Cardiac muscle cell (in vitro differentiated cells and primary cell): ENCODE measurements around the gene PLD4. TPM values are rescaled to one million over a fixed set of nuclear protein-coding genes. Genes with fewer than 3 reads are reported as not detected.

Source experiments
- DNase-seq, 2 donors: peaks; one replicate each; pipeline versions ENCODE4 v3.0.0 to v3.0.0-alpha.2; 2010 to 2017; ENCODE audit warnings: low read depth in 1 of 2, low spot score in 1 of 2
- H3K27ac ChIP-seq: fragments of 200-600 bp; sonication (generic); 2 replicates; pipeline ENCODE4 v1.5.1; 2016
- H3K27me3 ChIP-seq: fragments of 200-600 bp; sonication (generic); 2 replicates; pipeline ENCODE4 v1.6.0; 2016; ENCODE audit warnings: control low read depth
- H3K36me3 ChIP-seq: fragments of 200-600 bp; sonication (generic); 2 replicates; pipeline ENCODE4 v1.5.1; 2016; ENCODE audit warnings: control low read depth
- H3K4me1 ChIP-seq: fragments of 200-600 bp; sonication (generic); 2 replicates; pipeline ENCODE4 v1.8.1; 2017; ENCODE audit warnings: low read depth, mild to moderate bottlenecking, mixed run types
- H3K4me3 ChIP-seq: fragments of 200-600 bp; sonication (generic); 2 replicates; pipeline ENCODE4 v1.5.1; 2016; ENCODE audit warnings: mild to moderate bottlenecking
- H3K9me3 ChIP-seq: fragments of 200-600 bp; sonication (generic); 2 replicates; pipeline ENCODE4 v1.5.1; 2017; ENCODE audit warnings: low read depth, mild to moderate bottlenecking, control low read depth
- polyA plus RNA-seq: library from polyadenylated mRNA; unstranded; fragments of >200 nt; fragmentation: Nextera tagmentation; extraction: Ambion mirVana; gene quantifications from 2 replicates; pipeline ENCODE4 v1.2.1, GENCODE V29; 2016
- total RNA-seq: library from RNA; depleted of rRNA; stranded (reverse); fragments of >200 nt; gene quantifications from 2 replicates; pipeline ENCODE4 v1.2.3, GENCODE V29; 2016
- TF ChIP-seq, protein P1 (sequence below): IDR thresholded peaks from 2 replicates; pipeline ENCODE4 v1.5.1; 2012; ENCODE audit warnings: low read depth, mild to moderate bottlenecking, low read length

The PLD4 gene
- total and polyA plus RNA-seq, 2 experiments from 2014 or later, result 0.07 to 0.54 TPM

DNA sequence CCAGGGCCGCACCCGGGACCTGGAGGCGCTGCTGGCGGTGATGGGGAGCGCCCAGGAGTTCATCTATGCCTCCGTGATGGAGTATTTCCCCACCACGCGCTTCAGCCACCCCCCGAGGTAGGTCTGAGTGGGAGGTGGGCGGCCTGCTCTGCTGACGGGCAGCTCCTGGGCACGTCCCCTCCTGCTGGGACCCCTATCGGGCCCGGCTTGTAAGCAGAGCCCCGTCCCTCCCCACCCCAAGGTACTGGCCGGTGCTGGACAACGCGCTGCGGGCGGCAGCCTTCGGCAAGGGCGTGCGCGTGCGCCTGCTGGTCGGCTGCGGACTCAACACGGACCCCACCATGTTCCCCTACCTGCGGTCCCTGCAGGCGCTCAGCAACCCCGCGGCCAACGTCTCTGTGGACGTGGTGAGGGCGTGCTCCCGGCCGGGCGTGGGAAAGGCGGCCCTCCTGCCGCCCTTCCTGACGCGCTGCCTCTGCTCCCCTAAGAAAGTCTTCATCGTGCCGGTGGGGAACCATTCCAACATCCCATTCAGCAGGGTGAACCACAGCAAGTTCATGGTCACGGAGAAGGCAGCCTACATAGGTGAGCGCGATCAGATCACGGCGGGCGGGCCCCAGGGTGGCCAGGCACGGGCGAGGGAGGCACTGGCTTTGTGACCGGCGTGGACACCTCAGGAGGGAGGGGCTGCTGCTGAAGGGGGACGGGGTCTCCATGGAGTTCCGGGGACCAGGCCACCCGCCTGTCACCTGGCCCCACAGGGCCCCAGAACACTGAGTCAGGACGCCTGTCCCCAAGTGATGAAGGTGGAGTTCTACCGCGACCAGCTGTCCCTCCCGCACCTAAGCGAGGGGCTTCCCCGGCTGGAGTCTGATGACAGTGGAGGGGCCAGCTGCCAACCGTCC, 7.3 kb downstream of the PLD4 start:
- TF ChIP-seq, protein P1, sequence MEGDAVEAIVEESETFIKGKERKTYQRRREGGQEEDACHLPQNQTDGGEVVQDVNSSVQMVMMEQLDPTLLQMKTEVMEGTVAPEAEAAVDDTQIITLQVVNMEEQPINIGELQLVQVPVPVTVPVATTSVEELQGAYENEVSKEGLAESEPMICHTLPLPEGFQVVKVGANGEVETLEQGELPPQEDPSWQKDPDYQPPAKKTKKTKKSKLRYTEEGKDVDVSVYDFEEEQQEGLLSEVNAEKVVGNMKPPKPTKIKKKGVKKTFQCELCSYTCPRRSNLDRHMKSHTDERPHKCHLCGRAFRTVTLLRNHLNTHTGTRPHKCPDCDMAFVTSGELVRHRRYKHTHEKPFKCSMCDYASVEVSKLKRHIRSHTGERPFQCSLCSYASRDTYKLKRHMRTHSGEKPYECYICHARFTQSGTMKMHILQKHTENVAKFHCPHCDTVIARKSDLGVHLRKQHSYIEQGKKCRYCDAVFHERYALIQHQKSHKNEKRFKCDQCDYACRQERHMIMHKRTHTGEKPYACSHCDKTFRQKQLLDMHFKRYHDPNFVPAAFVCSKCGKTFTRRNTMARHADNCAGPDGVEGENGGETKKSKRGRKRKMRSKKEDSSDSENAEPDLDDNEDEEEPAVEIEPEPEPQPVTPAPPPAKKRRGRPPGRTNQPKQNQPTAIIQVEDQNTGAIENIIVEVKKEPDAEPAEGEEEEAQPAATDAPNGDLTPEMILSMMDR, result no peak
- H3K27me3 ChIP-seq, result peaks cover 64% of the 10 kb centered on the region
- peaks cover 31% of the 10 kb centered on the region for H3K4me1 ChIP-seq
- no peaks in the 10 kb centered on the region for H3K9me3 ChIP-seq
- no peaks in the 10 kb centered on the region for H3K36me3 ChIP-seq
- no peak overlapping the region for H3K27ac ChIP-seq
- peak overlapping the region; percentile 38 for H3K4me3 ChIP-seq
- DNase-seq, result peak; percentile 6 to 47

DNA sequence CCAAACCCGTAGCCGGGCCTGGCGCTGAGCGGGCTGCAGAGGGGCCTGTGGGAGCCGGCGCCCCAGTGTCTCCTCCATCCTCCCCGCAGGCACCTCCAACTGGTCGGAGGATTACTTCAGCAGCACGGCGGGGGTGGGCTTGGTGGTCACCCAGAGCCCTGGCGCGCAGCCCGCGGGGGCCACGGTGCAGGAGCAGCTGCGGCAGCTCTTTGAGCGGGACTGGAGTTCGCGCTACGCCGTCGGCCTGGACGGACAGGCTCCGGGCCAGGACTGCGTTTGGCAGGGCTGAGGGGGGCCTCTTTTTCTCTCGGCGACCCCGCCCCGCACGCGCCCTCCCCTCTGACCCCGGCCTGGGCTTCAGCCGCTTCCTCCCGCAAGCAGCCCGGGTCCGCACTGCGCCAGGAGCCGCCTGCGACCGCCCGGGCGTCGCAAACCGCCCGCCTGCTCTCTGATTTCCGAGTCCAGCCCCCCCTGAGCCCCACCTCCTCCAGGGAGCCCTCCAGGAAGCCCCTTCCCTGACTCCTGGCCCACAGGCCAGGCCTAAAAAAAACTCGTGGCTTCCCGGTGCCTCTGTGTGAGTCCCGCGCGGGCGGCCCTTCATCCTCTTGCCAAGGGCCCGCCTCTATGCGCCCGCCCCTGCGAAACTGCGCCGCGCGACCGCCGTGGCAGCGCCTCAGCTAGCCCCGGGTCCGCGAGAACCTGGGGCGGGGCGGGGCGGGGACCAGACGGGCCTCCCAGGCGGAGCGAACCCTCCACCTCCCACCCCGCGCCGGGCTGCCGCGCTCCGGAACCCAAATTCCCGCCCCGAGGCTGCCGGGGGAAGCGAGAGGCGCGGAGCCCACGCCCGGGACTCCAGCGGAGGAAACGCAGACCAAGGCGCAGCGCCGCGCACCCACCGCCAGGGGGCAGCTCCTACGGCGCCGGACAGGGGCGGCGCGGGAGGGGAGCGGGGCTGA, 8.3 kb downstream of the PLD4 start:
- peak overlapping the region; percentile 38 for H3K4me3 ChIP-seq
- H3K36me3 ChIP-seq, result no peaks in the 10 kb centered on the region
- H3K9me3 ChIP-seq, result no peaks in the 10 kb centered on the region
- peaks cover 73% of the 10 kb centered on the region for H3K27me3 ChIP-seq
- DNase-seq, result peak; percentile 88 to 89
- peaks cover 22% of the 10 kb centered on the region for H3K4me1 ChIP-seq
- H3K27ac ChIP-seq, result no peak overlapping the region
- TF ChIP-seq, protein P1, result peak; percentile 66

DNA sequence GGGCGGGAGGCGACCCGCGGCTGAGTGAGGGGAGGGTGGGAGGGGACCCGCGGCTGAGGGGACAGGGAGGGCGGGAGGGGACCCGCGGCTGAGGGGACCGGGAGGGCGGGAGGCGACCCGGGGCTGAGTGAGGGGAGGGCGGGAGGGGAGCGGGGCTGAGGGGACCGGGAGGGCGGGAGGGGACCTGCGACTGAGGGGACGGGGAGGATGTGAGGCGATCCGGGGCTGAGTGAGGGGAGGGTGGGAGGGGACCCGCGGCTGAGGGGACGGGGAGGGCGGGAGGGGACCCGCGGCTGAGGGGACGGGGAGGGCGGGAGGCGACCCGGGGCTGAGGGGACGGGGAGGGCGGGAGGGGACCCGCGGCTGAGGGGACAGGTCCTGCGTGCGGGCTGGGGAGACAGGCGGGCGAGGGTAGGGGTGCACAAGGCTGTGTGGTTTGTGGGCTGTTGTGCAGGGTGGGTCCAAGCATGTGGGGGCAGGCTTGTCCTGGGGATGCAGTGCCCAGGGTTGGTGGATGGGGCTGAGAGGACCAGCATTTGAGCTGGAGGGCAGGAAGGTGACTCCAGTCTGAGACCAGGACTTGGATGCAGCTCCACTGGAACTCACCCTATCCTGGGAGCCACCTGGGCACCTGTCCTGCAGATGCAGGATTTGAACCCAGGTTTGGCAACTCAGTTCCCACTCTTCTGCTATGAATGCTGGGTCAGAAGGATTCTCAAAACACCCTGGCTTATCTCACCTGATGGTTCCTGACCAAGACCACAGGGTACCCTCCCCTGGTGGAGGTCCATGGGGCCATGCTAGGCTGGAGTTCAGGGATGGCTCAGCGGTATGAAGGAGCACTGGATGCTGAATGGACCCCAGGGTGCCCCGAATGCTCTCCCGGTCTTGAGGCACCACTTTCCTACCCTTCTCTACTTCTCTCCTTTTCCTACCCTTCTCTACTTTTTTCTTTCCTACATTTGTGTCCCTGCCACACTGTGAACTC, 9.4 kb downstream of the PLD4 start:
- no peak for DNase-seq
- no peaks in the 10 kb centered on the region for H3K9me3 ChIP-seq
- no peaks in the 10 kb centered on the region for H3K36me3 ChIP-seq
- peak overlapping the region; percentile 38 for H3K4me3 ChIP-seq
- H3K4me1 ChIP-seq, result peaks cover 14% of the 10 kb centered on the region
- TF ChIP-seq, protein P1, result no peak
- no peak overlapping the region for H3K27ac ChIP-seq
- H3K27me3 ChIP-seq, result peaks cover 84% of the 10 kb centered on the region

DNA sequence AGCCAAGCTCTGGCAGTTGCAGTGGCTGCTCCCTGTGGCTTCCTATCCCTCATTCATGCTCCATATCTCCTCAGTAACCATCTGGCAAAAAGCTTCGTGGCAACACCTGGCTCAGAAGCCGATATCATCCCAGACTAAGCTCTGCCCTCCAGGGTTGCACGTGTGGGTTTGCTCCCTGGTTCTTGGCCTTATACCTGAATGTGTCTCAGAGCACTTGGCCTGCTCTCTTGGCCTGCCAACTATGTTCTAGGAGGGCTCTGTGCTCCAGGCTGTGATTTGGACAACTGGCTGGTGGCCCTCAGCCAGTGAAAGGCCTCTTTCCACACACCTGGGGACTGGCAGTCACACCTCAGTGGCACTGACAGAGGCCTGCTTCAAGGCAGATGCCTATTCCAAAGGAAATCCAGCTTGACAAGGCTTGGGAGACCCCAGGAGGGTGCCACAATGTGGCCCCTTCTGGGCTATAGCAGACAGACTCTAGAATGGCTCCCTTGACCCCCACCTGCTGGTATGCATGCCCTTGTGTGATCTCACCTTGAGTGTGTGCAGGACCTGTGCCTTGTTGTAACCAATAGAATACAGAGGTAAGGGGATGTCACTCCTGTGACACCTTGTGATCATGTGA, 10.5 kb downstream of the PLD4 start:
- Histone ChIP-seq H3K9me3 (no peaks in the 10 kb centered on the region), H3K36me3 (no peaks in the 10 kb centered on the region), H3K27me3 (peaks cover 95% of the 10 kb centered on the region), H3K4me1 (peaks cover 10% of the 10 kb centered on the region), H3K27ac (no peak overlapping the region), H3K4me3 (no peak overlapping the region)
- TF ChIP-seq, protein P1, result no peak
- DNase-seq, result no peak
